GM18517 (cell line): ENCODE data around the gene TPO.
"Not testable (repeated sequence)": the region's sequence is repeated elsewhere in the genome, so short reads cannot be mapped to it uniquely, and the experiment has no call there.

Experiments
- ATAC-seq: cut with Tn5 transposase; IDR thresholded peaks from one replicate; pipeline ENCODE4 v1.9.1; 2021; ENCODE audit warnings: mild to moderate bottlenecking, moderate library complexity; ENCODE audit not compliant: unreplicated experiment

Gene TPO

DNA sequence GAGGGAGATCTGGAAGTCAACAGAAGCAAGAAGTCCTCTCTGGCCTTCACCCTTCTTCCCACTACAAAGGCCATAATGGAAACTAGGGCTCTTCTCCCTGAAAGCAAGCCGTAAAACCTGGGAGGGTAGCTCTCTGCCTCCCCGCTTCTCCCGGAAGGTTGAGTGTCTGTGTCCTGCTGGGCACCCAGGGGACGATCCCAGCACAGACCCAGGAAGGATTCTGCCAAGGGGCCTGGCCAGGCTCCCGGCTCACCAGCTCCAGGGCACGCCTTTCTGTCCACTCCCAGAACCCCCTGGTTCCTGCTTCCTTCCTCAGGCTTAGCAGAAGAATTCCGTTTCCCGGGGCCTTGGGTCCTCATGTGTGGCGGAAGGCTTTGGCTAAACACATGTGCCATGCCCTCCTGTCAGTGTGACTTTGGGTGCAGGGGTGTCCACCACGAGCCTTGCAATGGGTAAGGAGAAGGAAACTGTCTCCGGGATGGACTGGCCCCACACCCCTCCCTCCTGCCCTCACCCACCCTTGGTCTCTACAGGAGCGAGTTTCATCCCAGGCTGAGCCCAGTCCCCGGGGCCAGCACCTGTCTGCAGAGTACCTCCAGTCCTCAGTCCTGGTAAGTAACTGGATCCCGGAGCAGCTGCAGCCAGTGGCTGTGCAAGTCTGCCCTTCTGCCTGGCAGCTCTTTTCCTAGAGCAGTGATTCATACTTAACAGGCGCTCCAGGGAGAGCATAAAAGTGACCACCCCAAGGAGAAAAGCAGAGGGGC lies 135.8 kb downstream of the TPO start:
- ATAC-seq, result no peak

GRCh38 chr2:1550076-1550475 lies 136.8 kb downstream of the TPO start:
- ATAC-seq, result no peak

- ATAC-seq, result no peak
Measured at GRCh38 chr2:1550658-1551316, 137.5 kb downstream of the TPO start.

DNA sequence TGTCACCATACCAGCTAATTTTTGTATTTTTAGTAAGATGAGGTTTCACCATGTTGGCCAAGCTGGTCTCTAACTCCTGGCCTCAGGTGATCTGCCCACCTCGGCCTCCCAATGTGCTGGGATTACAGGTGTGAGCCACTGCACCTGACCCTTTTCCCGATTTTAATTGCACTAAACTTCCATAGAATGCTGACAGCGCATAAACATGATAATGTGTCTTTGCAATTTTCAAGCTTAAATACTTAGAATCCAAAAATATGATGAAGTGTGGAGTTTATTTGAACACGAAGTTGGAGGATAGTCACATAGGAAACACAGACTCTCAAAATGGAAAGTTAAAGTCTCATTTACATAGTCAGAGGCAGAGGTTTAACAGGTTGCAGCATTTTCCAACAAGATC lies 138.6 kb downstream of the TPO start:
- no peak for ATAC-seq

DNA sequence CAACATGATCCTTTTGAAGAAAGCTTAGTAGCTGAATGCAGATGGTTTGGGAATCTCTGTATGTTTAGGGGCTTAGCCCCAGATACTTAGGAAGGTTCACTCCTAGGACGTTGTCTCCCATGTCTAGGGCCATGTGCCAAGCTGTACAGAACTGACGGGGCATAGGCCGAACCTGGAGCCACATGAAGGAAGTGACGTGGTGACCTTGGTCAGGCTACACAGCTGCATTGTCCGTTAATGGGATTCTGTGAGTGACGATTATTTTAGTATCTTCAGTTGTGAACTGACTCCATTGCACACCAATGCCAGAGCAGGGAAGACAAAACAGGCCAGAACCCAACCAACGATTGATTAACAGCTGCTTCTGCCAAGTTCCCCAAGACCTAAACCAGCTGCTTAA lies 139.3 kb downstream of the TPO start:
- no peak for ATAC-seq

GRCh38 chr2:1553671-1554295 lies 140.5 kb downstream of the TPO start:
- ATAC-seq, result no peak

DNA sequence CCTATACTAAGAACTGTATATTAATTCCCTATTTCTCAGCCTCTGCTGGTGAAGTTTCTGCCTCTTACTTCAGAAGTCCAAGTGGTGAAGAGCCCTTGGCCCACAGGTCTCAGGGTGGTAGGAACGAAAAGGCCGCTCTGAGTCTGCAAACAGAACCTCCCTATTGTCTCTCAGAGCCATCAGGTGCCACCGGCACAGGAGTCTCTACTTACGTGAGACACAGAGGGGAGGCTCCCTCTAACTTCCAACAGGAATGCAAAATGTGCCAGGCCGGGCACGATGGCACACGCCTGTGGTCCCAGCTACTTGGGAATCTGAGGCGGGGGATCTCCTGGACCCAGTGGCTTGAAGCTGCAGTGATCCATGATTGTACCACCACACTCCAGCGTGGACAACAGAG lies 143.0 kb downstream of the TPO start:
- ATAC-seq, result no peak

DNA sequence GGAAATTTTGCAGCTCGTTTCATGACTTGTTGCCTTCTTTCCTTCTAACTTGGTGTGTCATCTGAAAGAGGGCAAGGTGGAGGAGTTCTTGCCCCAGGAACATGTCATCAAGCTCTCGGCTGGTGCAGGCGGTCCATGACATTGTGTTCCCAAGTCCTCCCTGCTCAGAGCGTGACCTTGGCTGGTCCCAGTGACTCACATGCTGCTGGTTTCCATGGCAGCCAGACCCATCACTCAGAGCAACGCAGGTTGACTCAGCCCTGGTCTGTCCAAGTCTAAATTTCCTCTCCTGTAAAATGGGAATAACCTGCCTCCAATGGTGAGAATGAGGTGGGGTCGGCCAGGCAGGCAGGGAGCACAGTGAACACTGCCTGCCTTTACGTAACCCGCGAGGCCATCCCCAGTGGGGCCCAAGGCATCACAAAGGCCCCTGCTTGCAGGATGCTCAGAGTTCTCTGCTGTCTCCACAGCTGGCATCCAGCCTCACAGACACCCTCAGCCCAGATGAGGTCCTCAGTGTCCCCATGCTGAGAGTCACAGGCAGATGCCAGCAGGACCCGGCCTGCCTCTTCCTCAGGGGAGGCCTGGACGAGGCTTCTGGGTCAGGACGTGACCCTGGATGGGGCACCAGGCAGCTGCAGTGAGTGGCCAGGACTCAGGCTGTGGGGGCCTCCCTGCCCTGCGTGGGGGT lies 143.7 kb downstream of the TPO start:
- ATAC-seq, result no peak

GRCh38 chr2:1557467-1557820 lies 144.2 kb downstream of the TPO start:
- no peak for ATAC-seq

- ATAC-seq, result no peak
Measured at GRCh38 chr2:1559589-1560175, 146.4 kb downstream of the TPO start.

DNA sequence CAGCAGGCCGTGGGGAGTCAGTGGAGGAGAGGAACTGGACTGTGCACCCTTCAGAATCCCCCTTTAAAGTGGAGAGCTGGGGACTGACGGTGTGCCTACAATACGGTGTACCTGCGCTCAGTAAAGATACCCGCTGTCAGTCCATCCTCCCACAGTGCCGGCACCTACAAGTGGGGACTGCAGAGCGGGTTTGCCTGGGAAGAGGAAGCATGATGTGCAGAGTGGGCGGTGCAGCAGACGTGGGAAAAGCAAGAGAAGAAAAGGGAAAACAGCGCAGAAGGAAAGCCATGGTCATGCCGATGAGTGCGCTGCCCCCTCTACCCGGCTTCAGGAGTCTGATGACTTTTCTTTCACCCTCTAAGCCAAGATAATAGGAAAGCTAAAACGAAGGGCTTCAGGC lies 148.0 kb downstream of the TPO start:
- no peak for ATAC-seq

GRCh38 chr2:1561811-1562421 lies 148.7 kb downstream of the TPO start:
- ATAC-seq, result no peak

DNA sequence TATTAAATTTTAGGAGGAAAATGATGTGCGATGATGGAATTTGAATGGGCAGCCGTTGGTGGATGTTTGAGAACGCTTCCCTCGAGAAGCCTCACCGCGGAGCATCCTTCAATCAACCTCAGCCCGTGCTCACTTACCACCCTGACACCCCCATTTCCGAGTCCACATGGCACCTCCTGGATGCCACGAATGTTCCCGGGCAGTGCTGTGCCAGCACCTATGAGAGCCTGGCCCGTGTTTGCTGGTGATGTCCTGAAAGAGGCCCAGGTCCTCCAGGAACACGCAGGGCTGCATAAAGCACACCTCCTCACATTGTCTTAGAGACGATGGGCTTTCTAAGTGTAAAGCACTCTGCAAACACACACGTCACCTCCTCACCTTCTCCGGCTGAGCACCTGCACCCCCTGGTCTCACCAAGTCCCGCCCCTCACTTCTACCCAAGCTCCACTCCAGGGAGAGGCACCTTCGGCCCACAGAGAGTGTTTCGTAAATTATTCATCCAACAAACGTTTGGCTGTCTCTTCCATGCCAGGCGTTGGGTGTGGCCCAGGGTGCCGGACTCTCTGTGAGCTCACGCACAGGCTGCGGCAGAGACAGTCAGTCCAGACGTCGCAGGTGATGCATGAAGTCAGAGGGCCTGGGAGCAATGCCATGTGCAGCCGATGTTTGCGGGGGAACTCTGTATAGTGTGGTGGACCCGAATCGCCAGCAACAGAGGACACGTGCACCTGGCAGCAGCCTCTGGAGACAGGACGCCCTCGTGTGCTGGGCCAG lies 150.0 kb downstream of the TPO start:
- ATAC-seq, result no peak

DNA sequence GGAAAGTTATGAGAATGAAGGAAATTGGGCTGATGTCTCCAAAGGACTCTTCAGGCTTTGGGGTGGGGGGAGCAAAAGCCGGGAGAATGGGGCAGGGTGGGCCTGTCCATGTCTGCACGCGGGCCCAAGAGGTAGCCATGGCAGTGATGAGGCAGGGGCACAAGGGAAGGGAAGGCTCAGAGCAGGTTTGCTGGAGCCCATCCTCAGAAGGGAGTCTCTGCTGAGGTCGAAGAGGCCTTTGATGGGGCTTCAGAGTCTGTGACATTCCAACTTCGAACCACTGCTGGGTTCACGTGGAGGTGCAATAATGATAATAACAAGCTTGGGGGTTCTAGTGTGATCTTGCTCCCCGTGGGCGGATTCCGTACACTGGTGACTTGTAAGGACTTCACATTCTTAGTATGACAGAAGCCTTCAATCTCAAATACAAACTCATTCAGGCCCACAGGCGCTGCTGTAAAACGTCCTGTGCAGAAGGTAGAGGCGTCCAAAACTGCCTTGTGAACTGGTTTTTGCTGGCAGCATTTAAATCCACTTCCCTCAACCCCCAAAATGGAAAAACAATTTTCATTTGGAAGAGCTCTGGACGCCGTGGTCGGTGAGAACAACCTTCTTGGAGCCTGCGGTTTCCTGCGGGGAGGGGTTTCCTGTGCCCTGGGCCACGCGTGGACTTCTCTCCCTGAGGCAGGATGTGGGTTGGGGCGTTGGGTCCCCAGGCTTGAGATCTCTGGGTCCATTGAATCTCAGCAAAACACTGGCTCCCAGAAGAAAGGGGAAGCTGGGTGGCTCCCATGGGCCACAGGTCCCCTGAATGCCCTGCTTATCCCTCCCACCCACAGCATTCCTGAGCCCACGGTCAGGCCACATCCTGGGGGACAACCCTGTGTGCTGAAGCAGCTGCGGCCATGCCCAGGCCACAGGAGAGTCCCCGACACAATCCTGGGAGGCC lies 151.0 kb downstream of the TPO start:
- no peak for ATAC-seq

DNA sequence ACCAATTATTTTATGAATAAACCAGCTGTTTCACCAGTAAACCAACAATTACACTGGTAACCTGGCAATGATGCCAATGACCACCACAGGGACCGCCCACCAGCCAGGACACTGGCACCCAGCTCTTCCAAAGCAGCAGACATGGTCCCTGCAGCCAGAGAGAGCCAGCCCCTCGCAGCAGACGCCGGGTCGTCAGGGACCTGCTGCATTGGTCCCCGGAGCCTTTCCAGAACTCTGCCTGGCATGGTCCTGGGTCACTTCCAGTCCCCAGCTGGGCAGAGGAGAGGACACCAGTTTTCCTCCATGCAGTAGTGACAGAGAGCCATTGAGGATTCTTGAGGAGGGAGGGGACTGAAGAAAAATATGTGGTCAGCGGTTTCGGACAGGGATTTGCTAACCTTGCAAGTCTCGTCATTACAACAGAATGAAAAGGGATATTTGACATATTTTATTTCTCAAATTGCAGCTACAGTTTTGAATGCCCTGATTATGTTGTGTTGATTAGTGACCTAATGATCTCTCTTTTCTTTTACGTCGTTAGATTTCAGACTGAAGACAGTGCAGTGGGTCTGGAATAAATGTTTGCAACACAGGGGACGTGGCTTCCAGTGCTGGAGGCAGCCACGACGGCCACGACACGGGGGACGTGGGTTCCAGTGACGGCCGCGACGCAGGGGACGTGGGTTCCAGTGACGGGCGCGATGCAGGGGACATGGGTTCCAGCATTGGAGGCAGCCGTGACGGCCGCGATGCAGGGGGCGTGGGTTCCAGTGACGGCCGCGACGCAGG lies 154.5 kb downstream of the TPO start:
- no peak for ATAC-seq

GRCh38 chr2:1568345-1568668 lies 155.0 kb downstream of the TPO start:
- not testable (repeated sequence) for ATAC-seq

GRCh38 chr2:1569879-1570450 lies 156.7 kb downstream of the TPO start:
- no peak for ATAC-seq
